MM.1S (cell line): ENCODE data around the gene CTSC.

ENCODE experiments used
- EZH2 ChIP-seq: fragments of 300-600 bp; sonication (generic); optimal IDR thresholded peaks from 2 replicates; pipeline ENCODE3; 2017; ENCODE audit warnings: low read depth, mild to moderate bottlenecking, antibody characterized with exemption, low read length, mixed read lengths
- EZH2phosphoT487 ChIP-seq: fragments of 300-600 bp; sonication (generic); IDR thresholded peaks from 2 replicates; pipeline ENCODE4 v1.6.1; 2018; ENCODE audit warnings: antibody characterized with exemption, low read length
- TF ChIP-seq, protein P1 (sequence below): fragments of 300-600 bp; sonication (generic); IDR thresholded peaks from 2 replicates; pipeline ENCODE4 v1.5.1; 2016; ENCODE audit warnings: antibody characterized with exemption, low read length, mixed read lengths

DNA sequence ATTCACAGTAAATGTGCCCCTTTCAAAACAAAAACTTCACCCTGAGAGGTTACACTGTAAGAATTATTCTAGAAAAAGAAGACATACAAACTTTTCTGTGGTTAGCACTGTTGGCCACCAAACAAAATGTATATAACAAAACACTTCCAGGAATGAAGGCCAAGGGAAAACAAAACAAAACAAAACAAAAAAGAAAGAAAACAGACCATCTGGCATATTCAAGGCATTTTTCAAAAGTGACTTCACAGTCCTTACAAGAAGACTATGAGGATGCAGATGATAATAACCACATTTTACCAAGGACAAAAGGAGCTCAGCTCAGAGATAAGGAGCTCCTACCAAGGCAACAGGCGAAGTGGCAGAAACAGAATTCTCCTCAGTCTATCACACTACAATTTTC lies 24.9 kb downstream of the CTSC start:
- TF ChIP-seq EZH2phosphoT487 (no peak), EZH2 (no peak)
- TF ChIP-seq, protein P1, sequence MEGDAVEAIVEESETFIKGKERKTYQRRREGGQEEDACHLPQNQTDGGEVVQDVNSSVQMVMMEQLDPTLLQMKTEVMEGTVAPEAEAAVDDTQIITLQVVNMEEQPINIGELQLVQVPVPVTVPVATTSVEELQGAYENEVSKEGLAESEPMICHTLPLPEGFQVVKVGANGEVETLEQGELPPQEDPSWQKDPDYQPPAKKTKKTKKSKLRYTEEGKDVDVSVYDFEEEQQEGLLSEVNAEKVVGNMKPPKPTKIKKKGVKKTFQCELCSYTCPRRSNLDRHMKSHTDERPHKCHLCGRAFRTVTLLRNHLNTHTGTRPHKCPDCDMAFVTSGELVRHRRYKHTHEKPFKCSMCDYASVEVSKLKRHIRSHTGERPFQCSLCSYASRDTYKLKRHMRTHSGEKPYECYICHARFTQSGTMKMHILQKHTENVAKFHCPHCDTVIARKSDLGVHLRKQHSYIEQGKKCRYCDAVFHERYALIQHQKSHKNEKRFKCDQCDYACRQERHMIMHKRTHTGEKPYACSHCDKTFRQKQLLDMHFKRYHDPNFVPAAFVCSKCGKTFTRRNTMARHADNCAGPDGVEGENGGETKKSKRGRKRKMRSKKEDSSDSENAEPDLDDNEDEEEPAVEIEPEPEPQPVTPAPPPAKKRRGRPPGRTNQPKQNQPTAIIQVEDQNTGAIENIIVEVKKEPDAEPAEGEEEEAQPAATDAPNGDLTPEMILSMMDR = no peak
